Progenitor cell of endocrine pancreas (in vitro differentiated cells): Measurements from ENCODE around the gene OGDH. TPM values are rescaled to one million over a fixed set of nuclear protein-coding genes. Genes with fewer than 3 reads are reported as not detected.

Experiments used
- DNase-seq: peaks from one replicate; pipeline ENCODE4 v3.0.0; 2021; ENCODE audit warnings: low spot score; ENCODE audit not compliant: unreplicated experiment
- H3K27ac Mint-ChIP-seq: 2 replicates; pipeline ENCODE4 v1.8.0; 2021; ENCODE audit warnings: mild to moderate bottlenecking, moderate library complexity, mixed read lengths
- H3K27me3 Mint-ChIP-seq: 2 replicates; pipeline ENCODE4 v1.8.0; 2021; ENCODE audit warnings: mixed read lengths
- H3K36me3 Mint-ChIP-seq: 2 replicates; pipeline ENCODE4 v1.8.0; 2022; ENCODE audit warnings: mixed read lengths; ENCODE audit not compliant: insufficient read depth
- H3K4me1 Mint-ChIP-seq: 2 replicates; pipeline ENCODE4 v1.8.0; 2021; ENCODE audit warnings: low read depth, mixed read lengths
- H3K4me3 Mint-ChIP-seq: 2 replicates; pipeline ENCODE4 v1.8.0; 2021; ENCODE audit warnings: low read depth, mild to moderate bottlenecking, moderate library complexity, mixed read lengths
- H3K9me3 Mint-ChIP-seq: 2 replicates; pipeline ENCODE4 v1.8.0; 2021; ENCODE audit warnings: low read depth, mixed read lengths
- CTCF ChIP-seq: fragments of 200-600 bp; sonication (generic); IDR thresholded peaks from one replicate; pipeline ENCODE4 v1.5.0; 2021; ENCODE audit warnings: antibody characterized with exemption, mild to moderate bottlenecking; ENCODE audit not compliant: unreplicated experiment
- total RNA-seq: library from RNA; stranded (reverse); gene quantifications from 2 replicates; pipeline ENCODE4 v1.2.1, GENCODE V29; 2021

Gene OGDH
- total RNA-seq, 1 donor from 2014 or later: 105 TPM

DNA sequence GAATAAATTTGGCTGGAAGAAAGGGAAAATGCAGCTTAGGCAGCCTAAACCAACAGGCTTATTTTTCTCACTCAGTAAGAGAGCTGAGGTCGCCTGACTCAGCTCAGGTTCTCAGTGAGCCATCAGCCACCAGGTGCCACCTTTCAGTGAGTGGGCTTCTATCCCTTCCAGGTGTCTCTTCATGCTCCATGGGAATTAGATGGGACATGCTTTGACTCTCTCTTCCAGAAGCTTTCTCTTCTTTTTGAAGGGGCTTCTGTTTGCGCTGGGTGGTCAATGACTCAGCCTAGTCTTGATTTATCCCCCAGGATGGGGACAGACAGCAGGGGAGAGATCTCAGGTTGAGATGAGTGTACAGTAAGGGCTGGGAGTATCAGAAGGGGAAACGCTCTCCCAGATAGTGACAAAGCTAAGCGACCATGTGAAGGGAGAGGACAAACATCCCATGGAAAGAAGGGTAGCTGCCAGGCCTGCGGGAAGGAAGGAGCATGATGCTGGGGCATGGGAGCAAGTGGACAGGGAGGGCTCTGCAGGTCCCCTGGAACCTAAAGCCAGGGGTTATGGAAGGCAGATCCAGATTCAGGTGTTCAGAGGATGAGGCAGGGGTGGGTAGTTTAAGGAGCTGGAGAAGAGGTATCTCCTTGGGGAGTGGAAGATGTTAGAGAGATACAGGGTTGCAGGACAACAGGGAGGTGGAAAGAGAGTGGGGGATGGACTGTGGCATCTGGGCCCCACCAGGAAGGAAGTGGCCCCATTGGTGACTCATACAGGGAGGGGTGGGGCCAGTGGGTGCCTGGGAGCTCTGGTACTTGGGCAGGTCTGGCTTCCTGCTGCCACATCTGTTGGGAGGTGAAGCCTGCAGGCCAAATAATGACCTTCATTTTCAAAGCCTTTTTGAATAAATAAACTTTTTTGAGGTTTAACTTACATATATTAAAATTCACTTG lies 32.5 kb downstream of the OGDH start:
- Mint-ChIP-seq H3K27me3 (no peaks in the 10 kb centered on the region), H3K9me3 (no peaks in the 10 kb centered on the region), H3K36me3 (peaks cover 7% of the 10 kb centered on the region), H3K27ac (peak overlapping the region; percentile 94), H3K4me1 (peaks cover 44% of the 10 kb centered on the region), H3K4me3 (peak overlapping the region; percentile 2)
- TF ChIP-seq CTCF: no peak
- DNase-seq: no peak

GRCh38 chr7:44639671-44640321 lies 33.4 kb downstream of the OGDH start:
- Mint-ChIP-seq H3K27me3 (no peaks in the 10 kb centered on the region), H3K27ac (peak overlapping the region; percentile 94), H3K36me3 (peaks cover 6% of the 10 kb centered on the region), H3K4me1 (peaks cover 35% of the 10 kb centered on the region), H3K4me3 (no peak overlapping the region), H3K9me3 (no peaks in the 10 kb centered on the region)
- DNase-seq: peak; percentile 20
- TF ChIP-seq CTCF: no peak

- Mint-ChIP-seq H3K27ac (no peak overlapping the region), H3K4me1 (peaks cover 21% of the 10 kb centered on the region), H3K9me3 (no peaks in the 10 kb centered on the region), H3K4me3 (no peak overlapping the region), H3K36me3 (peaks cover 3% of the 10 kb centered on the region), H3K27me3 (no peaks in the 10 kb centered on the region)
- DNase-seq: no peak
- TF ChIP-seq CTCF: no peak
These were observed 36.8 kb downstream of the OGDH start for GRCh38 chr7:44643206-44643605.

- Mint-ChIP-seq H3K27me3 (no peaks in the 10 kb centered on the region), H3K4me3 (no peak overlapping the region), H3K36me3 (peaks cover 3% of the 10 kb centered on the region), H3K9me3 (no peaks in the 10 kb centered on the region), H3K4me1 (peaks cover 4% of the 10 kb centered on the region), H3K27ac (no peak overlapping the region)
- DNase-seq: no peak
- no peak for TF ChIP-seq CTCF
These were observed 38.8 kb downstream of the OGDH start for GRCh38 chr7:44645254-44645653.

DNA sequence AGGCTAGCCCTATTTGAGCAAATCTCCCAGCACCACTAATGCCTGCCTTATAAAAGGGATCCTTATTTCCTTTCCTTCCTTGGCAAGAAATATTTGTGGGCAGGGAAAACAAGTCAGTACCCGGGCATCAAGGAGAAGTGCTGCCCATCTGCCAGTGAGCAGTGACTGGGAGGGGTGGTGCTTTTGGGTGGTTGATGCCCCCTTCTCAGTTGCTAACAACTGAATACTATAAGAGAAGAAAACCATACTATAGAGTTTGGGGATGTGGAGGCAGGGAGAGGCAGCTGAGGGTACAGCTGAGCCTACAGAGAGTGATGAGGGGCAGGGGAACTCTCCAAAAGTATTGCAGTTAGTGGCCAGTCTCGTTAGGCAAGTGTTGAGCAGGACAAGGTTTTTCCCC lies 39.3 kb downstream of the OGDH start:
- no peaks in the 10 kb centered on the region for H3K9me3 Mint-ChIP-seq
- no peak overlapping the region for H3K4me3 Mint-ChIP-seq
- no peaks in the 10 kb centered on the region for H3K27me3 Mint-ChIP-seq
- no peak for TF ChIP-seq CTCF
- H3K4me1 Mint-ChIP-seq: no peaks in the 10 kb centered on the region
- peaks cover 4% of the 10 kb centered on the region for H3K36me3 Mint-ChIP-seq
- H3K27ac Mint-ChIP-seq: no peak overlapping the region
- no peak for DNase-seq
